GM19238 (cell line): ENCODE results near the gene FOXC1.

Experiments used
- DNase-seq: peaks from one replicate; pipeline ENCODE4 v3.0.0; 2011; ENCODE audit warnings: low spot score; ENCODE audit not compliant: insufficient read length

Gene FOXC1

GRCh38 chr6:1641343-1641885 is 31.7 kb downstream of the FOXC1 start:
- no peak for DNase-seq

GRCh38 chr6:1643111-1643510 is 33.4 kb downstream of the FOXC1 start:
- DNase-seq = no peak

GRCh38 chr6:1643830-1644445 is 34.2 kb downstream of the FOXC1 start:
- no peak for DNase-seq

GRCh38 chr6:1644516-1645060 is 34.9 kb downstream of the FOXC1 start:
- DNase-seq = no peak

GRCh38 chr6:1645466-1646185 is 35.9 kb downstream of the FOXC1 start:
- DNase-seq = no peak

GRCh38 chr6:1651362-1651761 is 41.6 kb downstream of the FOXC1 start:
- no peak for DNase-seq

GRCh38 chr6:1652842-1653241 is 43.1 kb downstream of the FOXC1 start:
- DNase-seq = no peak

GRCh38 chr6:1654054-1654453 is 44.3 kb downstream of the FOXC1 start:
- no peak for DNase-seq

GRCh38 chr6:1657116-1657770 is 47.5 kb downstream of the FOXC1 start:
- DNase-seq = no peak

- DNase-seq = no peak
Measured at GRCh38 chr6:1657771-1658165, 48.1 kb downstream of the FOXC1 start.

GRCh38 chr6:1658212-1659005 is 48.7 kb downstream of the FOXC1 start:
- DNase-seq = no peak

- DNase-seq = no peak
Measured at GRCh38 chr6:1659816-1660215, 50.1 kb downstream of the FOXC1 start.

- no peak for DNase-seq
Measured at GRCh38 chr6:1662534-1662933, 52.8 kb downstream of the FOXC1 start.
